Natural killer cell treated with Interleukin-12 subunit alpha and Interleukin-12 subunit beta and Interleukin-15 and Interleukin-18, amount 100 ng/mL, for 72 hours (primary cell): ENCODE results near the gene FBXW12. TPM values are rescaled to one million over a fixed set of nuclear protein-coding genes. Genes with fewer than 3 reads are reported as not detected.
"Not testable (repeated sequence)": the region's sequence is repeated elsewhere in the genome, so short reads cannot be mapped to it uniquely, and the experiment has no call there.

ENCODE experiments used
- ATAC-seq, 2 donors: fragments of 150-1000 bp; cut with Tn5 transposase in 1 of 2; sonication (Bioruptor Pico), chemical (Tn5 transposase) in 1 of 2; 2 replicates each; pipeline ENCODE4 v1.10.0; 2021
- DNase-seq: peaks from one replicate; pipeline ENCODE4 v3.0.0; 2022; ENCODE audit warnings: low spot score
- H3K27ac Mint-ChIP-seq, 2 donors: 1 replicate in 1 of 2; 2 replicates in 1 of 2; pipeline ENCODE4 v1.8.0; 2022; ENCODE audit warnings: mixed read lengths in 2 of 2, mild to moderate bottlenecking in 1 of 2, moderate library complexity in 1 of 2
- H3K27me3 Mint-ChIP-seq, 2 donors: 1 replicate in 1 of 2; 2 replicates in 1 of 2; pipeline ENCODE4 v1.8.0; 2022; ENCODE audit warnings: mixed read lengths in 2 of 2
- H3K36me3 Mint-ChIP-seq: one replicate; pipeline ENCODE4 v1.8.0; 2022; ENCODE audit warnings: mixed read lengths
- H3K4me1 Mint-ChIP-seq, 2 donors: 1 replicate in 1 of 2; 2 replicates in 1 of 2; pipeline ENCODE4 v1.8.0; 2022; ENCODE audit warnings: low read depth in 2 of 2, mixed read lengths in 2 of 2, mild to moderate bottlenecking in 1 of 2
- H3K4me3 Mint-ChIP-seq: one replicate; pipeline ENCODE4 v1.8.0; 2022; ENCODE audit warnings: mixed read lengths
- H3K9me3 Mint-ChIP-seq: 2 replicates; pipeline ENCODE4 v1.8.0; 2022; ENCODE audit warnings: mixed read lengths
- total RNA-seq, 2 donors: library from RNA; stranded (reverse); gene quantifications; one replicate each; pipeline ENCODE4 v1.2.3, GENCODE V29; 2022

The FBXW12 gene
- total RNA-seq, 2 donors from 2014 or later, result not detected

GRCh38 chr3:48398701-48399386 lies 26.8 kb downstream of the FBXW12 start:
- no peak overlapping the region for H3K27ac Mint-ChIP-seq
- no peaks in the 10 kb centered on the region for H3K36me3 Mint-ChIP-seq
- peaks cover 0 to 4% of the 10 kb centered on the region in 2 donors for H3K4me1 Mint-ChIP-seq
- no peak overlapping the region for H3K4me3 Mint-ChIP-seq
- DNase-seq, result no peak
- H3K27me3 Mint-ChIP-seq, result peaks cover 6 to 7% of the 10 kb centered on the region in 2 donors
- no peaks in the 10 kb centered on the region for H3K9me3 Mint-ChIP-seq
- ATAC-seq, result no peak

- Mint-ChIP-seq H3K27me3 (peaks cover 6 to 7% of the 10 kb centered on the region in 2 donors), H3K27ac (no peak overlapping the region), H3K4me3 (no peak overlapping the region), H3K9me3 (no peaks in the 10 kb centered on the region), H3K36me3 (no peaks in the 10 kb centered on the region), H3K4me1 (peaks cover 0 to 4% of the 10 kb centered on the region in 2 donors)
- no peak for ATAC-seq
- no peak for DNase-seq
Measured at GRCh38 chr3:48399387-48400172, 27.6 kb downstream of the FBXW12 start.

DNA sequence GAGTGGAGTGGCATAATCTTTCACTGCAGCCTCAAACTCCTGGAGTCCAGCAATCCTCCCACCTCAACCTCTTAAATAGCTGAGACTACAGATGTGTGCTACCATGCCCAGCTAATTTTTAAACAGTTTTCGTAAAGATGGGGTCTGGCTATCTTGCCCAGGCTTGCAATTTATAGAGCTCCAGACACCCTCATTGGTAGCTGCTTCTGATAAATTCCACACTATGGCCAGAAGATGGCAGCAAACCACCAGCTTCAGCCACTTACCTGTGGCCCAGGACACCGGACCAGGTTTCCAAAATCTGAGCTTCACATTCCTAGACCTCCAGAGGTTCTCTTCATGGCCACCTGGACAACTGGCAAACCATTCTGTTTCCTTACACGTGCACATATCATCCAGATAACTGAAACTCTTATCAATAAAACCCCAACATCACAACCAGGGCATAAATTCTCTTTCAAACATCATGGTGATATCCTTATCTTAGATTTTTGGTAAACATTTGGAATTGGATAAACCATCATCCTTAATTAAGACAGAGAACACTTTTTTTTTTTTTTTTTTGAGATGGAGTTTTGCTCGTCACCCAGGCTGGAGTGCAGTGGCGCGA lies 28.9 kb downstream of the FBXW12 start:
- no peak overlapping the region for H3K4me3 Mint-ChIP-seq
- H3K27ac Mint-ChIP-seq, result no peak overlapping the region
- DNase-seq, result no peak
- H3K4me1 Mint-ChIP-seq, result peaks cover 0 to 4% of the 10 kb centered on the region in 2 donors
- H3K27me3 Mint-ChIP-seq, result peaks cover 2 to 3% of the 10 kb centered on the region in 2 donors
- no peaks in the 10 kb centered on the region for H3K9me3 Mint-ChIP-seq
- peak; percentile 55 to 70 for ATAC-seq
- H3K36me3 Mint-ChIP-seq, result no peaks in the 10 kb centered on the region

GRCh38 chr3:48401434-48401901 lies 29.4 kb downstream of the FBXW12 start:
- H3K36me3 Mint-ChIP-seq, H3K27ac Mint-ChIP-seq, H3K27me3 Mint-ChIP-seq, H3K4me3 Mint-ChIP-seq, DNase-seq, H3K4me1 Mint-ChIP-seq, H3K9me3 Mint-ChIP-seq, ATAC-seq: not testable (repeated sequence)

DNA sequence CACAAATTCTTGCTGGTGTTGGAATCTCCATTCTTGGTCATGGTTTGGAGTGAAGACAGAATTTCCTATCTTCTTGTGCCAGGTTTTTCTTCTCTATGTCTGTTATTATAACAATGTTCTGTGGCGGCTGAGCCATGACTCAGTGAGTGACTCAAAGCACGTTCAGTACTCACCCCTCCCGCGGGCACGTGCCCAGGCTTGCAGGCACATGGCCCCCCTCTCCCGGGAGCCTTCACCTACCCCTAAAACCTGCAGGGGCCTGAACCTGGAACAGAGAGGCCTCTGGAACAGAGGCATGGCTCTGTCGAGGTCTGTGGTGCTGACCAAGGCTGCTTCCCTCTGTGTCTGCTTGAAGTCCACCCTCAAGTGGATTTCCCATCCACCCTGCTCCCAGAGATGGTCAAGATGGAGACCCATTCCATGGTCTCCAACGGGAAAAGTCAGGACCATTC lies 30.3 kb downstream of the FBXW12 start:
- DNase-seq, result no peak
- no peaks in the 10 kb centered on the region for H3K36me3 Mint-ChIP-seq
- H3K4me1 Mint-ChIP-seq, result peaks cover 0 to 4% of the 10 kb centered on the region in 2 donors
- H3K9me3 Mint-ChIP-seq, result no peaks in the 10 kb centered on the region
- H3K27ac Mint-ChIP-seq, result no peak overlapping the region
- no peak overlapping the region for H3K4me3 Mint-ChIP-seq
- ATAC-seq, result no peak
- H3K27me3 Mint-ChIP-seq, result peaks cover 0 to 3% of the 10 kb centered on the region in 2 donors

GRCh38 chr3:48402907-48403306 lies 30.9 kb downstream of the FBXW12 start:
- Mint-ChIP-seq H3K27ac (no peak overlapping the region), H3K36me3 (no peaks in the 10 kb centered on the region), H3K9me3 (no peaks in the 10 kb centered on the region), H3K4me1 (peaks cover 0 to 4% of the 10 kb centered on the region in 2 donors), H3K4me3 (no peak overlapping the region), H3K27me3 (peaks cover 0 to 3% of the 10 kb centered on the region in 2 donors)
- DNase-seq (no peak), ATAC-seq (no peak)

- DNase-seq, result no peak
Measured at GRCh38 chr3:48403533-48404439, 31.8 kb downstream of the FBXW12 start.

DNA sequence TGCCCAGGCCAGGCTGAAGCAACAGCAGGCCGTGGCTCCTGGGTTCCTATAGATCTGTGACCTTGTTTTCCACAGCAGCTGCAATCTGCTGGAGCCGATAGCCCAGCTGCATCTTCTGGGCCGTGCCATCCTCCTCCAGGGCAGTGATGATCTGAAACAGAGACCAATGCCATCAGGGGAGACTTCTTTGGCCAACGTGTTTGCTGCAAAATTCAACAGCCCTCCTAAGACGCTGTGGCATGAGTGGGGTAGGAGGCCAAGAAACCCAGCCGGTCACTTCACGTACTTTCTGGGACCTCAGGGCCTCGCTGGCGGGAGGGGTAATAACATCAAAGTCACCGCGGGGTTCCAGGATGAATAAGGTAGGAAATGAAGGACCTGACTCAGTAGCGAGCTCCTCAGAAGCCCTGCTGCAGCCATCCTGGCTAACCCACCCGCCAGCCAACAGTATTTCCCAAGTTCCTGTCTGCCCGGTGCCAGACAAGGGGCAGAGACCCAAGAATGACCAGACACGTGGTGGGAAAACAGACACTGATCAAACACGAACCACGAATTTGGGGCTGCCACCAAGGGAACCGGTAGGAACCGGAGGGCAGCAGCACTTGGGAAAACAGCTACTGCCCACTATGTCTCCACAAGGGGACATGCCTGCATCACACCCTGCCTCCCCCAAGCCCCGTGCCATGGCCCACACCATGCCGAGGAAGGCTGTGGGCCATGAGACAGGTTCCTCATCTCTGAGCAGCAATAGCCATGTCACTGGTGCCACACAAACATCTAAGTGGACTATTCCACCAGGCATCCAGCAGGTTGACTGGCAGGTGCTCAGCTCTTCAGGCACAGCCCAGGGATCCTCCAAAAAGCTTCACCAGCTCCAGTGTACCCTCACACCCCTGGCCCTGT lies 32.7 kb downstream of the FBXW12 start:
- H3K4me3 Mint-ChIP-seq, result no peak overlapping the region
- DNase-seq (peak; percentile 51), ATAC-seq (no peak)
- no peak overlapping the region for H3K27ac Mint-ChIP-seq
- H3K36me3 Mint-ChIP-seq, result no peaks in the 10 kb centered on the region
- peaks cover 0 to 4% of the 10 kb centered on the region in 2 donors for H3K4me1 Mint-ChIP-seq
- H3K9me3 Mint-ChIP-seq, result no peaks in the 10 kb centered on the region
- H3K27me3 Mint-ChIP-seq, result no peaks in the 10 kb centered on the region

More at GRCh38 chr3:48403533-48404439, 31.8 kb downstream of the FBXW12 start:
- Mint-ChIP-seq H3K9me3 (no peaks in the 10 kb centered on the region), H3K27ac (no peak overlapping the region), H3K27me3 (peaks cover 0 to 3% of the 10 kb centered on the region in 2 donors), H3K4me1 (peaks cover 0 to 4% of the 10 kb centered on the region in 2 donors), H3K4me3 (no peak overlapping the region), H3K36me3 (no peaks in the 10 kb centered on the region)
- ATAC-seq, result no peak

GRCh38 chr3:48405343-48405881 lies 33.4 kb downstream of the FBXW12 start:
- Mint-ChIP-seq H3K27ac (no peak overlapping the region), H3K27me3 (no peaks in the 10 kb centered on the region), H3K4me1 (peaks cover 0 to 4% of the 10 kb centered on the region in 2 donors), H3K4me3 (no peak overlapping the region), H3K36me3 (no peaks in the 10 kb centered on the region), H3K9me3 (no peaks in the 10 kb centered on the region)
- ATAC-seq, result no peak
- peak; percentile 46 for DNase-seq

GRCh38 chr3:48405971-48406370 lies 34.0 kb downstream of the FBXW12 start:
- no peaks in the 10 kb centered on the region for H3K9me3 Mint-ChIP-seq
- no peaks in the 10 kb centered on the region for H3K36me3 Mint-ChIP-seq
- H3K27ac Mint-ChIP-seq, result no peak overlapping the region
- no peak for ATAC-seq
- H3K4me1 Mint-ChIP-seq, result peaks cover 0 to under 1% of the 10 kb centered on the region in 2 donors
- peak; percentile 6 for DNase-seq
- H3K27me3 Mint-ChIP-seq, result no peaks in the 10 kb centered on the region
- H3K4me3 Mint-ChIP-seq, result no peak overlapping the region

GRCh38 chr3:48406443-48407431 lies 34.7 kb downstream of the FBXW12 start:
- Mint-ChIP-seq H3K36me3 (no peaks in the 10 kb centered on the region), H3K4me3 (no peak overlapping the region), H3K27me3 (no peaks in the 10 kb centered on the region), H3K4me1 (no peaks in the 10 kb centered on the region), H3K9me3 (no peaks in the 10 kb centered on the region), H3K27ac (no peak overlapping the region)
- DNase-seq (peak; percentile 44), ATAC-seq (no peak)
